HEK293 (cell line): Measurements from ENCODE around the gene PHKA1.

Experiments
- CTCF ChIA-PET: fragments of 350-600 bp; formaldehyde crosslinking; extraction: SDS; loops from one replicate; lab custom pipeline; 2021; ENCODE audit warnings: antibody characterized with exemption; lab: Yijun Ruan, JAX
- POLR2A ChIA-PET: fragments of 300-600 bp; formaldehyde crosslinking; extraction: SDS; loops from one replicate; lab custom pipeline; 2020; ENCODE audit warnings: antibody characterized with exemption, inconsistent platforms; lab: Yijun Ruan, JAX
- H3K27ac ChIP-seq: fragments of 200-500 bp; sonication (Bioruptor generic); 2 replicates; pipeline ENCODE4 v1.5.1; 2014; ENCODE audit warnings: low read depth, low read length, control low read depth, inconsistent platforms; ENCODE audit errors: extremely low read depth
- H3K36me3 ChIP-seq, 2 experiments: fragments of 200-500 bp in 1 of 2; sonication (Bioruptor generic) in 1 of 2; 1 replicate in 1 of 2; 2 replicates in 1 of 2; pipeline ENCODE4 v1.5.1; 2014 to 2017; ENCODE audit warnings: inconsistent platforms in 2 of 2, low read length in 2 of 2; ENCODE audit not compliant: control insufficient read depth in 2 of 2, insufficient read depth in 1 of 2
- H3K4me1 ChIP-seq: fragments of 200-500 bp; sonication (Bioruptor generic); 2 replicates; pipeline ENCODE4 v1.5.1; 2014; ENCODE audit warnings: mild to moderate bottlenecking, low read length, inconsistent platforms; ENCODE audit not compliant: control insufficient read depth, insufficient read depth
- H3K4me3 ChIP-seq: 2 replicates; pipeline ENCODE4 v1.5.1; 2011; ENCODE audit warnings: low read depth, mild to moderate bottlenecking, control low read depth, low read length, moderate library complexity
- H3K9me3 ChIP-seq: fragments of 200-500 bp; sonication (Bioruptor generic); 2 replicates; pipeline ENCODE4 v1.5.1; 2014; ENCODE audit warnings: low read depth, low read length, inconsistent platforms; ENCODE audit not compliant: control insufficient read depth, insufficient read depth
- KLF1 ChIP-seq: fragments of 450-650 bp; formaldehyde crosslinking; IDR thresholded peaks from 2 replicates; pipeline ENCODE4 v1.5.1; 2016; ENCODE audit warnings: missing biosample characterization, missing genetic modification characterization
- KLF10 ChIP-seq: fragments of 450-650 bp; IDR thresholded peaks from 2 replicates; pipeline ENCODE4 v1.5.1; 2018; ENCODE audit warnings: missing biosample characterization, mild to moderate bottlenecking, missing genetic modification characterization
- KLF7 ChIP-seq: fragments of 450-650 bp; formaldehyde crosslinking; IDR thresholded peaks from 2 replicates; pipeline ENCODE4 v1.5.1; 2016; ENCODE audit warnings: missing biosample characterization, missing genetic modification characterization, borderline replicate concordance
- PRDM2 ChIP-seq: fragments of 450-650 bp; formaldehyde crosslinking; IDR thresholded peaks from 2 replicates; pipeline ENCODE4 v1.5.1; 2016; ENCODE audit warnings: missing biosample characterization, missing genetic modification characterization, borderline replicate concordance
- PRDM6 ChIP-seq: fragments of 450-650 bp; formaldehyde crosslinking; IDR thresholded peaks from 2 replicates; pipeline ENCODE4 v1.5.1; 2017; ENCODE audit warnings: missing biosample characterization, missing genetic modification characterization
- REPIN1 ChIP-seq: fragments of 450-650 bp; formaldehyde crosslinking; IDR thresholded peaks from 2 replicates; pipeline ENCODE4 v1.5.1; 2017; ENCODE audit warnings: missing biosample characterization, missing genetic modification characterization, low read depth
- SALL2 ChIP-seq: fragments of 450-650 bp; formaldehyde crosslinking; IDR thresholded peaks from 2 replicates; pipeline ENCODE4 v1.5.0; 2017; ENCODE audit warnings: missing biosample characterization, mild to moderate bottlenecking, missing genetic modification characterization, borderline replicate concordance
- TCF7L2 ChIP-seq: IDR thresholded peaks from 2 replicates; pipeline ENCODE4 v1.6.1; 2011; ENCODE audit warnings: low read depth, mild to moderate bottlenecking, inconsistent platforms, low read length, moderate library complexity, borderline replicate concordance
- ZBTB6 ChIP-seq: fragments of 450-650 bp; formaldehyde crosslinking; IDR thresholded peaks from 2 replicates; pipeline ENCODE4 v1.5.1; 2017; ENCODE audit warnings: missing biosample characterization, missing genetic modification characterization
- ZFP69B ChIP-seq: fragments of 450-650 bp; formaldehyde crosslinking; IDR thresholded peaks from 2 replicates; pipeline ENCODE4 v1.5.1; 2016; ENCODE audit warnings: missing biosample characterization, missing genetic modification characterization
- ZNF10 ChIP-seq: fragments of 450-650 bp; formaldehyde crosslinking; IDR thresholded peaks from 2 replicates; pipeline ENCODE4 v1.5.1; 2017; ENCODE audit warnings: missing biosample characterization, missing genetic modification characterization
- ZNF132 ChIP-seq: fragments of 450-650 bp; formaldehyde crosslinking; IDR thresholded peaks from 2 replicates; pipeline ENCODE4 v1.5.1; 2017; ENCODE audit warnings: missing biosample characterization, missing genetic modification characterization, borderline replicate concordance
- ZNF155 ChIP-seq: fragments of 450-650 bp; formaldehyde crosslinking; IDR thresholded peaks from 2 replicates; pipeline ENCODE4 v1.5.1; 2016; ENCODE audit warnings: missing biosample characterization, missing genetic modification characterization
- ZNF23 ChIP-seq: fragments of 450-650 bp; formaldehyde crosslinking; IDR thresholded peaks from 2 replicates; pipeline ENCODE4 v1.5.1; 2016; ENCODE audit warnings: missing biosample characterization, missing genetic modification characterization, borderline replicate concordance
- ZNF274 ChIP-seq, 2 experiments: fragments of 200-500 bp in 1 of 2; fragments of 450-650 bp in 1 of 2; sonication (Bioruptor generic) in 1 of 2; formaldehyde crosslinking in 1 of 2; IDR thresholded peaks; 2 replicates each; pipeline versions ENCODE4 v1.5.1 to v1.6.1; 2014 to 2016; ENCODE audit warnings: borderline replicate concordance in 1 of 2, inconsistent platforms in 1 of 2, low read length in 1 of 2, missing biosample characterization in 1 of 2, missing genetic modification characterization in 1 of 2
- ZNF501 ChIP-seq: fragments of 450-650 bp; formaldehyde crosslinking; IDR thresholded peaks from 2 replicates; pipeline ENCODE4 v1.5.1; 2016; ENCODE audit warnings: missing biosample characterization, missing genetic modification characterization
- ZNF561 ChIP-seq: fragments of 450-650 bp; IDR thresholded peaks from 2 replicates; pipeline ENCODE4 v1.5.1; 2018; ENCODE audit warnings: missing biosample characterization, missing genetic modification characterization, borderline replicate concordance
- ZNF621 ChIP-seq: fragments of 450-650 bp; formaldehyde crosslinking; IDR thresholded peaks from 2 replicates; pipeline ENCODE4 v1.5.1; 2017; ENCODE audit warnings: missing biosample characterization, missing genetic modification characterization
- ZNF639 ChIP-seq: fragments of 450-650 bp; formaldehyde crosslinking; IDR thresholded peaks from 2 replicates; pipeline ENCODE4 v1.5.1; 2016; ENCODE audit warnings: missing biosample characterization, missing genetic modification characterization
- ZNF670 ChIP-seq: fragments of 450-650 bp; formaldehyde crosslinking; IDR thresholded peaks from 2 replicates; pipeline ENCODE4 v1.5.1; 2016; ENCODE audit warnings: missing biosample characterization, missing genetic modification characterization, low read depth
- ZNF792 ChIP-seq: fragments of 450-650 bp; formaldehyde crosslinking; IDR thresholded peaks from 2 replicates; pipeline ENCODE4 v1.5.1; 2016; ENCODE audit warnings: missing biosample characterization, missing genetic modification characterization
- ZSCAN5A ChIP-seq: fragments of 450-650 bp; formaldehyde crosslinking; IDR thresholded peaks from 2 replicates; pipeline ENCODE4 v1.5.1; 2016; ENCODE audit warnings: missing biosample characterization, missing genetic modification characterization

Gene PHKA1

GRCh38 chrX:72621625-72622485 is 92.3 kb downstream of the PHKA1 start:
- TF ChIP-seq SALL2 (no peak), ZNF792 (tag by site-specific recombination) (no peak), TCF7L2 (no peak), ZSCAN5A (tag by site-specific recombination) (no peak), ZNF10 (tag by site-specific recombination) (no peak), KLF1 (tag by site-specific recombination) (no peak), ZNF132 (tag by site-specific recombination) (no peak), ZNF155 (tag by site-specific recombination) (no peak), ZNF501 (tag by site-specific recombination) (no peak), KLF7 (no peak), ZNF23 (tag by site-specific recombination) (no peak), ZNF561 (tag by site-specific recombination) (no peak), PRDM2 (no peak)
- Histone ChIP-seq H3K4me3 (no peak overlapping the region), H3K9me3 (no peaks in the 10 kb centered on the region; the same call in 1 of the 2 replicates), H3K36me3 (peaks cover 24 to 59% of the 10 kb centered on the region in 2 experiments), H3K27ac (no peak overlapping the region), H3K4me1 (no peaks in the 10 kb centered on the region)
- CTCF ChIA-PET = interaction anchor here (0.7 kb wide), 1 partner anchor 18 kb away, joined by 3 read pairs; no protein-coding TSS in a partner anchor
- POLR2A ChIA-PET = interaction anchor here (0.6 kb wide), 1 partner anchor 1551 kb away, joined by 3 read pairs; no protein-coding TSS in a partner anchor

- POLR2A ChIA-PET = interaction anchor here (0.6 to 0.7 kb wide), 2 partner anchors 24 to 1552 kb away, joined by 3 read pairs; no protein-coding TSS in a partner anchor
- peaks cover 27 to 56% of the 10 kb centered on the region in 2 experiments for H3K36me3 ChIP-seq
- CTCF ChIA-PET = interaction anchor here (0.7 kb wide), 1 partner anchor 17 kb away, joined by 3 read pairs; no protein-coding TSS in a partner anchor
- H3K9me3 ChIP-seq = no peaks in the 10 kb centered on the region
- no peaks in the 10 kb centered on the region for H3K4me1 ChIP-seq
- H3K27ac ChIP-seq = no peak overlapping the region
- H3K4me3 ChIP-seq = no peak overlapping the region
- TF ChIP-seq KLF10 (tag by site-specific recombination) (no peak), PRDM6 (tag by site-specific recombination) (no peak), REPIN1 (no peak), ZBTB6 (tag by site-specific recombination) (no peak), ZNF639 (no peak), ZNF621 (tag by site-specific recombination) (no peak), ZNF274 (IDR thresholded peaks at IDR 0.05; ENCODE audit: low read length) (no peak), ZNF274 (tag by site-specific recombination; IDR thresholded peaks at IDR 0.05; ENCODE audit: borderline replicate concordance) (no peak), ZFP69B (tag by site-specific recombination) (no peak), ZNF670 (no peak)
Observed at GRCh38 chrX:72621163-72621562, 92.9 kb downstream of the PHKA1 start.
